ENCODE results near the gene RBP7. TPM values are rescaled to one million over a fixed set of nuclear protein-coding genes. Genes with fewer than 3 reads are reported as not detected.

The RBP7 gene
- total RNA-seq, 2 donors from 2014 or later: 24.8 to 29.9 TPM

DNA sequence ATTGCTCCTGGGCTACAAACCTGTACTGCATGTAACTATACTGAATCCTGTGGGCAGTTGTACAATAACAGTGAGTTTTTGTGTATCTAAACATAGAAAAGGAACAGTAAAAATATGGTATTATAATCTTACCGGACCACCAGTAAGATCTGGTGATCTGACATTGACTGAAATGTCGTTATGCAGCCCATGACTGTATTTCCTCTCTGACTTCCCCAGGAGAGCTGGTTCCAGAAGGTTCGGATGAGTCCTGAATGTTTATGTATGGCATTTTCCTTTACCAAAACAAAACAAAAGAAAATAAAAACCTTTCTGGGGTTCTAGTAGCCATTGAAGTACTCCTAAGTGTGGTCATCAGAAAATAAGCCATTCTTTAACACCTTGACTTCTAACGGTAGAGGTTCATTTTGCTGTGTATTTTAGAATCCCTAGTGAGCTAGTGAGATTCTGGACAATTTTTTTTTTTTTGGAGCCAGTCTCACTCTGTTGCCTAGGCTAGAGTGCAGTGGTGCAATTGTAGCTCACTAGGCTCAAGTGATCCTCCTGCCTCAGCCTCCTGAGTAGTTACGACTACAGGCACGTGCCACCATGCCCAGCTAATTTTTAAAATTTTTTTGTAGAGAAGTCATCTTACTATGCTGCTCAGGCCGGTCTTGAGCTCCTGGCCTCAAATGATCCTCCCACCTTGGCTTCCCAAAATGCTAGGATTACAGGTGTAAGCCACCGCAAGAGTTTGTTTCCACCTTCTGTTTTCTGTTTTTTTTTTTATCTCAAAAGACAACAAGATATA, 63.5 kb downstream of the RBP7 start:
- DNase-seq (no peak), ATAC-seq (no peak)
- intact Hi-C loops (cut with DNase I): no loop called here

DNA sequence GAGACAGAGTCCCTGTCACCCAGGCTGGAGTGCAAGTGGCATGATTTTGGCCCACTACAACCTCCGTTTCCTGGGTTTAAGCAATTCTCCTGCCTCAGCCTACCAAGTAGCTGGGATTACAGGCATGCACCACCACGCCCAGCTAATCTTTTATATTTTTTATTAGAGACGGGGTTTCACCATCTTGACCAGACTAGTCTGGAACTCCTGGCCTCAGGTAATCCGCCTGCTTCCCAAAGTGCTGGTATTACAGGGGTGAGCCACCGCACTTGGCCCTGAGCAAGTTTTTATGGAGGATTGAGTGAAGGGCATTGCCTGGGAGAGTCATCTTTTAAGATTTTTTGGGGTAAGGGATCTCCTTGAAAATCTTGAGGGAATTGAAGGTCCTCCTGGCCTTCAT, 64.2 kb downstream of the RBP7 start:
- no peak for ATAC-seq
- intact Hi-C loops (cut with DNase I): no loop called here
- no peak for DNase-seq

DNA sequence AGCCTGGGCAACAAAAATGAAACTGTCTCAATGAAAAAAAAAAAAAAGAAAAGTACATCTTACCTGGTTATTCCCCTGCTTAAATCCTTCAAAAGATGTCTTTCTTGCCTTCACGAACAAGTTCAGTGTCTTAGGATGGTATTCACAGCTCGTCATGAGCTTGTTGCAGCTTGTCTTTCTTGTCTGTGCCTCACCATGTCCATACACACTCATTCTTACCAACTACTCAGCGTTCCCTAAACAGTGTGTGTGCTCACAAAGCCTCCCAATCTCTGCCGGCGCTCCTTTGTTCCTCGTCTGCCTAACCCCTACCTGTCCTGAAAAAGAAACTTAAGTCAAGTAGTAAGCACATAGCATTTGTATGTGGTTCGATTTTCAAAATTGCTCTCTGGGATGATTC, 66.8 kb downstream of the RBP7 start:
- DNase-seq (no peak), ATAC-seq (no peak)
- intact Hi-C loops (cut with DNase I): no loop called here

DNA sequence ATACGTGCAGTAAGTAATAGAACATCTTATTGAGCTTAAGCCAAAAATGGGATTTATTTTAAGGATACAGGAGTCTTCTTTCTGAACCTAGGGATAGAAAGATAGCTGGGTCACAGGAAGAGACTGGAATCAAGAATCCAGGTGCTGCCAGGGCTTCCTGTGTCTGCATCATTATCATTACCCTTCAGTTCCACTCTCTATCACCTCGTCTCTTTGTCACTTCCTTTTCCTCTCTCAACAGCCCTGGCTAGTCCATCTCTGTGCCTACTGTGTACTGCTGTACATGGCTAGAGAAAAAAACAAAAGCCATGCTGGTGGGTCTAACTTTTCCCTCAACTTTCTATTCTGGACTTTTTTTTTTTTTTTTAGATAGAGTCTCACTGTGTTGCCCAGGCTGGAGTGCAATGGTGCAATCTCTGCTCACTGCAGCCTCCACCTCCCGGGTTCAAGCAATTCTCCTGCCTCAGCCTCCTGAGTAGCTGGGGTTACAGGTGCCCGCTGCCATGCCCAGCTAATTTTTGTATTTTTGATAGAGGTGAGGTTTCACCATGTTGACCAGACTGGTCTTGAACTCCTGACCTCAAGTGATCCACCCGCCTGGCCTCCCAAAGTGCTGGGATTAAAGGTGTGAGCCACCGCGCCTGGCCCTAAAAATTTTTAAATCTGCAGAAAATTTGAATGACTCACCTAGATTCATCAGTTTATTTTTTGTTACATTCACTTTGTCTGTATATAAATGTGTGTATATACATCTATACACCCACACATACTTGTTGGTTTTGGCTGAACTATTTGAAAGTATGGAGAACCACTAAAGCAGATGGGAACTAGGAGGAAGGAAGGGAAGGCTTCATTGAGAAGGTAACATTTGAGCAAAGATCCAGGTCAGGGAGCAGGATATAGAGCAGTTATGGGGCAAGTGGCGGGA, 67.7 kb downstream of the RBP7 start:
- intact Hi-C loops (cut with DNase I): no loop called here
- ATAC-seq: no peak

DNA sequence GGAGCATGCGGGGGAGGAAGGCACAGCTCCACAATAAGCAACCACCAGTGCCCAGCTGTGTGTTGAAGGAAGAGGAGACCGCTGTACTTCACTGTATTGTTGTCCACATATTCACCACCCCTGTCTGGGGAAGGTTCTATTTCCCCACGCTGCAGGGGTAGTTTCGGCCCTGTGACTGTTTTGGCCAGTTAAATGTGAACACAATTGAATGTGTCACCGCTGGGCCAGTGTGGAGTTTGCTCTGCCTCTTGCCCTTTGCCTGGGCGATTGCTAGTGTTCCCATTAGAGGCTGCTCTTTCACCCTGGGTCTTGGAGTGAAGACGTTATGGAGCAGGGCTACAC, 68.3 kb downstream of the RBP7 start:
- no peak for DNase-seq
- peak in 1 of 2 donors; percentile 21 for ATAC-seq
- intact Hi-C loops (cut with DNase I): no loop called here

More for the DNA sequence above, 67.7 kb downstream of the RBP7 start:
- no peak for DNase-seq

Small RNA genes within 50 kb of the gene (microRNA-seq; reads per million reads assigned to microRNA genes)
- gene MIR5697: 0.40 to 0.54 reads per million in 2 donors

Other genes with a start within 250 kb of the RBP7 start
- 10 to 100 TPM; 62.5 to 64.1 TPM for gene CLSTN1, start 173.3 kb upstream of the RBP7 start, total RNA-seq
- gene CTNNBIP1, start 87.0 kb upstream of the RBP7 start, total RNA-seq: 10 to 100 TPM; 32.2 to 34.1 TPM
- 10 to 100 TPM; 27.1 to 31.2 TPM for gene LZIC, start 53.8 kb upstream of the RBP7 start, total RNA-seq
- 10 to 100 TPM; 14.9 to 19.1 TPM for gene NMNAT1, start 53.8 kb upstream of the RBP7 start, total RNA-seq
- 10 to 100 TPM; 42.9 to 47.8 TPM for gene UBE4B, start 35.7 kb downstream of the RBP7 start, total RNA-seq
- 10 to 100 TPM; 46.1 to 54.2 TPM for gene KIF1B, start 213.3 kb downstream of the RBP7 start, total RNA-seq